Measurements from ENCODE around the gene VEZT.

DNA sequence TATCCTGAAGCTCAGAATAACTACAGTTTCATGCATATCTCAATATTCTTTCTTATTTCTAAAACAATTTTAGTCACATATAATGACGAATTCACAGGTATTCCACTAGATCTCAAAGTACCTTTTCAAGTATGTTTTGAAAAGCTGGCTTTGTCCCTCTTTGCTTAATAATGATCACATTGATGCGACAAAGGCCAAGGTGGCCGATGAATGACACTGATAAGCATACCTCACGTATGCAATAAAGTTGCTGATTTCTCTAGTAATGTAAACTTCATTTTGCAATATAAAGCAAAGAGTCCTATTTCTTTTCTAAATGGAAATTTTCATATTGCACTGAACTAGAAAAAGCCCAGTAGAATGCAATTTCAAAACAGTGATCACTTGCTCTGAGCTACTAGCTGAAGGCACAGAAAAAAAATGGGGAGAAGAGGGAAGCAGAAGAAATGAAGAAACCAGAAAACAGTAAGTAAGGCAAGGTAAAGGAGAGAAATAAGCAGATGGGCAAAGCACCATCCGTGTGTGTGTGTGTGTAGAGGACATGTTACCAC is 29.7 kb upstream of the VEZT start:
- TF ChIP-seq, protein P1, sequence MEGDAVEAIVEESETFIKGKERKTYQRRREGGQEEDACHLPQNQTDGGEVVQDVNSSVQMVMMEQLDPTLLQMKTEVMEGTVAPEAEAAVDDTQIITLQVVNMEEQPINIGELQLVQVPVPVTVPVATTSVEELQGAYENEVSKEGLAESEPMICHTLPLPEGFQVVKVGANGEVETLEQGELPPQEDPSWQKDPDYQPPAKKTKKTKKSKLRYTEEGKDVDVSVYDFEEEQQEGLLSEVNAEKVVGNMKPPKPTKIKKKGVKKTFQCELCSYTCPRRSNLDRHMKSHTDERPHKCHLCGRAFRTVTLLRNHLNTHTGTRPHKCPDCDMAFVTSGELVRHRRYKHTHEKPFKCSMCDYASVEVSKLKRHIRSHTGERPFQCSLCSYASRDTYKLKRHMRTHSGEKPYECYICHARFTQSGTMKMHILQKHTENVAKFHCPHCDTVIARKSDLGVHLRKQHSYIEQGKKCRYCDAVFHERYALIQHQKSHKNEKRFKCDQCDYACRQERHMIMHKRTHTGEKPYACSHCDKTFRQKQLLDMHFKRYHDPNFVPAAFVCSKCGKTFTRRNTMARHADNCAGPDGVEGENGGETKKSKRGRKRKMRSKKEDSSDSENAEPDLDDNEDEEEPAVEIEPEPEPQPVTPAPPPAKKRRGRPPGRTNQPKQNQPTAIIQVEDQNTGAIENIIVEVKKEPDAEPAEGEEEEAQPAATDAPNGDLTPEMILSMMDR (IDR thresholded peaks at IDR 0.05): no peak
- TF ChIP-seq POLR2A (IDR thresholded peaks at IDR 0.05): no peak

Measured in thyroid gland (tissue), 4 donors.